Stimulated activated CD8-positive, alpha-beta memory T cell treated with anti-CD3 and anti-CD28 coated beads, Interleukin-15, amount 100 ng/mL, for 1 hour (primary cell): Measurements from ENCODE around the gene WDTC1.
"Not testable (repeated sequence)": the region's sequence is repeated elsewhere in the genome, so short reads cannot be mapped to it uniquely, and the experiment has no call there.

Source experiments
- DNase-seq: peaks from one replicate; pipeline ENCODE4 v3.0.0-alpha.2; 2020; ENCODE audit warnings: low read depth

Gene WDTC1, protein sequence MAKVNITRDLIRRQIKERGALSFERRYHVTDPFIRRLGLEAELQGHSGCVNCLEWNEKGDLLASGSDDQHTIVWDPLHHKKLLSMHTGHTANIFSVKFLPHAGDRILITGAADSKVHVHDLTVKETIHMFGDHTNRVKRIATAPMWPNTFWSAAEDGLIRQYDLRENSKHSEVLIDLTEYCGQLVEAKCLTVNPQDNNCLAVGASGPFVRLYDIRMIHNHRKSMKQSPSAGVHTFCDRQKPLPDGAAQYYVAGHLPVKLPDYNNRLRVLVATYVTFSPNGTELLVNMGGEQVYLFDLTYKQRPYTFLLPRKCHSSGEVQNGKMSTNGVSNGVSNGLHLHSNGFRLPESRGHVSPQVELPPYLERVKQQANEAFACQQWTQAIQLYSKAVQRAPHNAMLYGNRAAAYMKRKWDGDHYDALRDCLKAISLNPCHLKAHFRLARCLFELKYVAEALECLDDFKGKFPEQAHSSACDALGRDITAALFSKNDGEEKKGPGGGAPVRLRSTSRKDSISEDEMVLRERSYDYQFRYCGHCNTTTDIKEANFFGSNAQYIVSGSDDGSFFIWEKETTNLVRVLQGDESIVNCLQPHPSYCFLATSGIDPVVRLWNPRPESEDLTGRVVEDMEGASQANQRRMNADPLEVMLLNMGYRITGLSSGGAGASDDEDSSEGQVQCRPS

DNA sequence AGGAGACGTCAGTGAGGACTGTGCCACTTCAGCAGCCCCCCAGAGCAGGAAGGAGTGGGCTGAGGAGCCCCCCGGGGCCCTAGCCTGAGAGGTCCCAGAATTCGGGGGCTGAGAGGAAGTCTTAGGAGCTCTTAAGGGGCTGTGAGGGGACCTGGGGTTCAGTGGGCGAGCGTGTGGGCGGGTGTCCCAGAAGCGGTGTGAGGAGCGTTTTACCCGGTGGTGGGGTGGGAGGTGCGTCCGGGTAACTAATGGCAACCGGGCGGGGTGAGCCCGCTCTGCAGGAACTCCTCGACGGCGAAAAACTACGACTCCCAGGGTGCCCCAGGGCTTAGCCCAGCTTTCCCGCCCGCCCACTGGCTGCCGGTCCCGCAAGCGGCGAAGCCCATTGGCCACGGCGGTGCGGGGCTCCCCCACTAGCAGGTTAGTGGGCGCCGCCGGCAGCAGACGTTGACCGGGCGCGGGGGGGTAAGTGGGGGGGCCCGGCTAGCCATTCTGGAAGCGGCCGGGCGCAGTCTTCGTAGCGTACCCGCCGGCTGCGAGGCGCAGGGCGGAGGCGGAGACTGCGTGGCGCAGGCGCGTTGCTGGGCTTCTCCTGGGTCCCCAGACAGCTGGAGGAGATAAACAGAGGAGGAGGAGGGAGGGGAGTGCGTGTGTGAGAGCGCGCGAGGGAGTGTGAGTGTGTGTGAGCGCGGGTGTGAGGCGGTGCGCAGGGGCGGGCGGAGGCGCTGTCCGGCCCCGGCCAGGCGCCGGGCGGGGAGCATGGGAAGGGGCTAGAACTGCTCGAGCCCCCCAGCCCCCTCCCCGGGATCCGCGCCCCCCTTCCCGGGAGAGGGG lies at the start of gene WDTC1:
Gene WDTC1 (plus strand): TSS at position 584 of the 834 bp plus-strand sequence. CDS start 26,423 bp downstream, outside the sequence.
- peak; percentile 96 for DNase-seq

DNA sequence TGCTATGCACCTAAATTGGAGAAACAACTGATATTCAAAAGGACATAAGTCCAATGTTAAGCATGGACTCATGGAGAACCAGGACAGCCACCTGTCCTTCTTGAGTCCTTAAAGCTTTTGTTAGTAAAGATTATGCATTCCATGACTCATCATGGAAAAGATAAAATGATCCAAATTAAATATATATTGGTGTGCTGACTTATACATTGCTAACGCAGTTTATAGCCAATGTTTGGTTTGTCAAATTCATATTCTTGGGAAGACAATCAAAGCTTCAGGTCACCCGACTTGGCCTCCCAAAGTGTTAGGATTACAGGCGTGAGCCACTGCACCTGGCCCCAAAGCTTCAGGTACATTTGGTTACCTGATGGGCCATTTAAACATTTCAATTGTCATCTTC lies 49.8 kb upstream of the WDTC1 start:
- DNase-seq, result not testable (repeated sequence)

DNA sequence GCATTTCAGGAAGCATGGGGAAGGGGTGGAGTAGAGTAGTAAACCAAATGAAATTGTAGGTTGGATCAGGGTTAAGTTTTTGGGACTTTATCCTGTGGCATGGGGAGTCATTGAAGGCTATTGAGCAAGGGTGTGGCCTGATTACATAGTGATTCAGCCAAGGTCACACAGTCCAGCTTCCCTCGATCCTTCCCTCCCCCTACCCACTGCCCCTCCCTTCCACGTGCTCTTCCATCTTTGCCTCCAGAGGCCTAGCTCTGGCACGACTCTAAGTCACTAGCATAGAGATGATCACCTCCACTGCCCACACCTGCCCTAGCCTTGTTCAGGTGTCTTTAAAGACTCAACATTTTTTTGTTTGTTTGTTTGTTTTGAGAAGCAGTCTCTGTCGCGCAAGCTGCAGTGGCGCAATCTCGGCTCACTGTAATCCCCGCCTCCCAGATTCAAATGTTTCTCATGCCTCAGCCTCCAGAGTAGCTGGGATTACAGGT lies 42.3 kb upstream of the WDTC1 start:
- DNase-seq, result no peak

DNA sequence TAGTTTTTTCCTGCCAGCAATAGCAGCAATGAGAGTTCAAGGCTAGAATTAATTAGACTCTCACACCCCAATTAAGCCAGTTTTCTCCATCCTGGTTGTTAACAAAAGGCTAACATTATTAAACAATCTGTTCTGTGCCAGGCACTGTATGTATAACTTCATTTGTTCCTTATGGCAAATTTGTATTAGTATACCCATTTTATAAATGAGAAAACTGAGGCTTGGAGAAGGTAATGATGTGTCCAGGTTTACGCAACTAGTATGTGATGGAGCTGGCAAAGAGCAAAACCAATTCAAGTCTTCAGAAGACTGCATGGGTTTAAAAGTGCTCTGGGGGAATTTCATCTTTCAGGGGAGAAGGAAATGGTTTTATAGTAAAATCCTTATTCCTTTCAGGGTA lies 41.2 kb upstream of the WDTC1 start:
- DNase-seq, result no peak

DNA sequence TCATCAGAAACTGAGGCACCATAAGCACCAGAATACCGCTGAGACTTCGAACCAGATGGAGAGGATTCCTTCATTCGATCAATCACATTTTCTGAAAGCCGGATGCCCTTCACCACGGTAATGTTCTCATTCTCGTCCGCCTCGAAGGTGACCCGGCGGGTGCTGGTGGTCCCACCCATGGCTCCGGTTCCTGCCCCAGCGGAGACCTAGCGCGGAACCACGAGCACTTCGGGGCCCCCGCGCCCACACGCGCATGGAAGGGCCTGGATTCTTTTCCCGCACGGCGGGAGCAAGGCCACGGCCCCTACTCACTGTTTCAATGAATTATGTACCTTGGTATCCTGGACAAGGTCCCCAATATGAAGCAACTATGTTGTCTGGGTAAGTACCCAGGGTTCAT lies 33.1 kb upstream of the WDTC1 start:
- DNase-seq, result no peak

DNA sequence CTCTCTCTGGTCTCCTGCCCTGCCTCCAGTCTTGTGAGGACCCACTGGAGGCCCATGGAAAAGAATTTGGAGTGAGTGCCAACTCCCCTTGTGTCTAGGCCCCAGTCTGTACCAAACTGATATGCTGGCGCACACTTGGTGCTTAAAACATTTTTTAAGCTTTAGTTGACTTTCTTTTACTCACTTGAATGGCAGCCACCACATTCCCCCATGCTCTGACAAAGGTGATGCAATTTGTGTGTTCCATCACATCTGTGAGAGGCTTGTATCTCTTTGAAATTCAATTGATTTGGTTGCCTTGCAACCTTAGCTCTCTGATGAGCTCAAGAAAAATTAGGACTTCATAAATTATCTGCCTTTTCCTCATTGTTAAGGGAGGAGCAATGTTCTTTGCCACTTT lies 30.5 kb upstream of the WDTC1 start:
- no peak for DNase-seq

DNA sequence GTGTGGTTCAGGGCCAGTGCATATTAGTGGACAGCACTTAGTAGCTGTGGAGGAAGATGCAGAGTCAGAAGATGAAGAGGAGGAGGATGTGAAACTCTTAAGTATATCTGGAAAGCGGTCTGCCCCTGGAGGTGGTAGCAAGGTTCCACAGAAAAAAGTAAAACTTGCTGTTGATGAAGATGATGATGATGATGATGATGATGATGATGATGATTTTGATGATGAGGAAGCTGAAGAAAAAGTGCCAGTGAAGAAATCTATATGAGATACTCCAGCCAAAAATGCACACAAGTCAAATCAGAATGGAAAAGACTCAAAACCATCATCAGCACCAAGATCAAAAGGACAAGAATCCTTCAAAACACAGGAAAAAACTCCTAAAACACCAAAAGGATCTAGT lies 27.2 kb upstream of the WDTC1 start:
- DNase-seq, result not testable (repeated sequence)

DNA sequence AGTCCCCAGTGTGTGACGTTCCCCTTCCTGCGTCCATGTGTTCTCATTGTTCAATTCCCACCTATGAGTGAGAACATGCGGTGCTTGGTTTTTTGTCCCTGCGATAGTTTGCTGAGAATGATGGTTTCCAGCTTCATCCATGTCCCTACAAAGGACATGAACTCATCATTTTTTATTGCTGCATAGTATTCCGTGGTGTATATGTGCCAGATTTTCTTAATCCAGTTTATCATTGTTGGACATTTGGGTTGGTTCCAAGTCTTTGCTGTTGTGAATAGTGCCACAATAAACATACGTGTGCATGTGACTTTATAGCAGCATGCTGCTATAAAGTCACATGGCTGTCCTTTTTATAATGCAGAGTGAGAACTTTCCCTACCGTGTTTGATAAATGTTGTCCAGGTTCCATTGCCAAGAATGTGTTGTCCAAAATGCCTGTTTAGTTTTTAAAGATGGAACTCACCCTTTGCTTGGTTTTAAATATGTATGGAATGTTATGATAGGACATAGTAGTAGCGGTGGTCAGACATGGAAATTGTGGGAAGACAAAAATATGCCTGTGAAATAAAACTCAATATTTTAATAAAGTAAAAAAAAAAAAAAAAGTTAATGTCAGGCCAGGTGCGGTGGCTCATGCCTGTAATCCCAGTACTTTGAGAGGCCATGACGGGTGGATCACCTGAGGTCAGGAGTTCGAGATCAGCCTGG lies 26.1 kb upstream of the WDTC1 start:
- DNase-seq, result not testable (repeated sequence)

DNA sequence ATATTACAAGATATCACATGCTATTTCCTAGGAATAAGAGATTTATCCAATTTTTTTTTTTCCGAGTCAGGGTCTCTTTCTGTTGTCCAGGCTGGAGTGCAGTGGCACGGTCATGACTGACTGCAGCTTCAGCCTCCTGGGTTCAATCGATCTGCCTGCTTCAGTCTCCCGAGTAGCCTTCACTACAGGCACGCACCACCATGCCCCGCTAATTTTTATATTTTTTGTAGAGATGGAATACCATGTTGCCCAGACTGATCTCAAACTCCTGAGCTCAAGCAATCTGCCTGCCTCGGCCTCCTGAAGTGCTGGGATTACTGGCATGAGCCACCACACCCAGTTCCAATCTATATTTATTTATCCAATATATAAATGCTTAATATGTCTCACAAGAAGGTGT lies 18.0 kb upstream of the WDTC1 start:
- DNase-seq, result no peak

DNA sequence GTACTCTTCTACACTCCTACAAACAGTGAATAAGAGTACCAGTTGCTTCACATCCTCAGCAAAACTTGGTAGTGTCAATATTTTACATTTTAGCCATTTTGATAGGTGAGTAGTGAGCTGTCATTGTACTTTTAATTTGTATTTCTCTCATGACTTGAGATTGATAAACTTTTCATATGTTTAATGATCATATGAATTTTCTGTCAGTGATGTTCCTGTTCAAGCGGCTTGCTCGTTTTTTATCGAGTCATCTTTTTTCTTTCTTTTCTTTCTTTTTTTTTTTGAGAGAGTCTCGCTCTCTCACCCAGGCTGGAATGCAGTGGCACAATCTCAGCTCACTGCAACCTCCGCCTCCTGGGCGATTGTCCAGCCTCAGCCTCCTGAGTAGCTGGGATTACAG lies 17.0 kb upstream of the WDTC1 start:
- DNase-seq, result no peak

DNA sequence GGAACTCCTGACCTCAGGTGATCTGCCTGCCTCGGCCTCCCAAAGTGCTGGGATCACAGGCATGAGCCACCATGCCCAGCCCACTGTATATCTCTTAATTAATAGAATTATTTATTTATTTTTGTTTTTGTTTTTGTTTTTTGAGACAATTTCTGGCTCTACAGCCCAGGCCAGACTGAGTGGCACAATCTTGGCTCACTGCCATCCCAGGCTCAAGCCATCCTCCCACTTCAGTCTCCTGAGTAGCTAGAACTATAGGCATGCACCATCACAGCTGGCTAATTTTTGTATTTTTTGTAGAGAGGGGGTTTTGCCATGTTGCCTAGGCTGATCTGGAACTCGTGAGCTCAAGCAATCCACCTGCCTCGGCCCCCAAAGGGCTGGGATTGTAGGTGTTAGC lies 15.7 kb upstream of the WDTC1 start:
- DNase-seq, result no peak

DNA sequence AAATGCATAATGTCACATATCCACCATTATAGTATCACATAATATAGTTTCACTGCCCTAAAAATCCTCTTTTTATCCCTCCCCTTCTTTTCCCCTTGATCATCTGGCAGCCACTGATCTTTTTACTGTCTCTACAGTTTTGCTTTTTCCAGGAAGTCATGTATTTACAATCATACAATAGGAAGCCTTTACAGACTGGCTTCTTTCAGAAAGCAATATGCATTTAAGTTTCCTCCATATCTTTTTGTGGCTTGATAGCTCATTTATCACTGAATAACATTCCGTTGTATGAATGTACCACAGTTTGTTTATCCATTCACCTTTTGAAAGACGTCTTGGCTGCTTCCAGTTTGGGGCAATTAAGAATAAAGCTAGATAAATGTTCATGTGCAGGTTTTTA lies 14.3 kb upstream of the WDTC1 start:
- DNase-seq, result no peak

DNA sequence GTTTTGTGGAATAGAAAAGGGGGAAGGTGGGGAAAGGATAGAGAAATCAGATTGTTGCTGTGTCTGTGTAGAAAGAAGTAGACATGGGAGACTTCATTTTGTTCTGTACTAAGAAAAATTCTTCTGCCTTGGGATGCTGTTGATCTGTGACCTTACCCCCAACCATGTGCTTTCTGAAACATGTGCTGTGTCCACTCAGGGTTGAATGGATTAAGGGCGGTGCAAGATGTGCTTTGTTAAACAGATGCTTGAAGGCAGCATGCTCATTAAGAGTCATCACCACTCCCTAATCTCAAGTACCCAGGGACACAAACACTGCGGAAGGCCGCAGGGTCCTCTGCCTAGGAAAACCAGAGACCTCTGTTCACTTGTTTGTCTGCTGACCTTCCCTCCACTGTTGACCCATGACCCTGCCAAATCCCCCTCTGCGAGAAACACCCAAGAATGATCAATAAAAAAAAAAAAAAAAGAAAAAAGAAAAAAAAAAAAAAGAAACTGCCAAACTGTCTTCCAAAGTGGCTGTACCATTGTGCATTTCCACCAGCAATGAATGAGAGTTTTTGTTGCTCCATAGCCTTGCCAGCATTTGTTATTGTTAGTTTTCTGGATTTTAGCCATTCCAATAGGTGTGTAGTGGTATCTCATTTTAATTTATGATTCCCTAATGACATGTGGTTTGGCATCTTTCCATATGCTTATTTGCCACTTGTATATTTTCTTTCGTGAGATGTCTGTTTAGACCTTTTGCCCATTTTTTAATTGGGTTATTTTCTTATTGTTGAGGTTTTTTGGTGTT lies 13.5 kb upstream of the WDTC1 start:
- DNase-seq, result not testable (repeated sequence)

DNA sequence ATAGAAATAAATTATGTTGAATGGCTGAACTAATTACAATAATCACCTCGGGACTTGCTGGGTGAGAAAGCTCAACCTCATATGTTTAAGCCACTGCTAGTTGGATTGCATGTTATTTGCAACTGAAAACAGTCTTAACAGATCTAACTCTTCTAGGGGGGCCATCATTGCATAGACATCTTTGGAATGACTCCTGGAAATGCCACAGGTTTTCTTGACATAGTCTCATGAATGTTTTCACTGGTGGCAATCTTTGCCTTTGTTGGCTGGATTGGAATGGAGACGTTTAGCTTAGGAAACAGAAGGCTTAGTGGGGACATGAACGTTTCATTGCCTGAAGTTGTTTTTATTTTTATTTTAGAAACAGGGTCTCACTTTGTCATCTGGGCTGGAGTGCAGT lies 8.8 kb upstream of the WDTC1 start:
- DNase-seq, result no peak

DNA sequence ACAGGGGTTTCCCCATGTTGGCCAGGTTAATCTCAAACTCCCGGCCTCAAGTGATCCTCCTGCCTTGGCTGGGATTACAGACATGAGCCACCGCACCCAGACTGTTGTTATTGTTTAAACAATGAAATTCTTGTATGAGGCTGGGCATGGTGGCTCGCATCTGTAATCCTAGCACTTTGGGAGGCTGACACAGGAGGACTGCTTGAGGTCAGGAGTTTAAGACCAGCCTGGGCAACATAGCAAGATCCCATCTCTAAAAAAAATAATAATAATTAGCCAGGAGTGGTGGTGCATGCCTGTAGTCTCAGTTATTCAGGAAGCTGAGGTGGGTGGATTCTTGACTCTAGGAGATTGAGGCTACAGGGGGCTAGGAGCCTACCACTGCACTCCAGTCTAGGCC lies 6.7 kb upstream of the WDTC1 start:
- no peak for DNase-seq

DNA sequence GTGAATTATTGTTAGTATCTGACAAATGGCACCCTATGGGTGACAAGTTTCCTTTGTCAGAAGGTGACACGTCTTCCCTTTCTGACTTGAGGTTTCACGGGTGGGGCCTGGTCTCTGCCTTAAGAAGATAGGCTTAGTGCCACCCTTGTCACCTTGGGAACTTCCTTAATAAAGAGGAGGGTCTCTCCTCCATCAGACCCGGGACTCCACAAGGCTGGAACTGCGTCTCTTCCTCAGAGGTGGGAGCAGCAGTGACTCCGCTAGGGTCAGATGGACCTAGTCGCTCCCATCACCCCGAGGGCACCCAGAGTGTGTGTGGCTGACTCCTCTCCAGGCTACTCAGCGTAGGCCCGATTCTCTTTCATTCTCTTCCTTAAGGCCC lies 774 bp upstream of the WDTC1 start:
- DNase-seq, result no peak

DNA sequence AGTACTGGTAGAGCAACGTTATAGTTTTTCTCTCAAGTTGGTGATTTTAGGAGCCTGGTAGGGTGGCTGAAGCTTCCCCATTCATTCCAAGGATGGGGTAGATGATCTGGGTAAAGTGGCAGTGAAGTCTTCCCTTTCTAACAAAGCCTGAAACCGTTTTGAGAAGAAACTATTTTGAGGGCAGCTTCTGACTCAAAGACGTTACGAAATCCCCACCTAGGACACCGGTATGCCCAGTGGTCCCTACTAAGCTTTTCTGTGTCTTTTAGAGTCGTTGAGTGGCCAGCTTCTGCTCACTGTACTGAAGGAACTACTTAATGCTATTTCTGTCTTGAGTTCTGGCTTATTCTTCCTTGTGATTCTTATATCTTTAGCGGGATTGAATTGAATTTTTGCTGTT lies 1.4 kb downstream of the WDTC1 start:
- DNase-seq, result no peak

DNA sequence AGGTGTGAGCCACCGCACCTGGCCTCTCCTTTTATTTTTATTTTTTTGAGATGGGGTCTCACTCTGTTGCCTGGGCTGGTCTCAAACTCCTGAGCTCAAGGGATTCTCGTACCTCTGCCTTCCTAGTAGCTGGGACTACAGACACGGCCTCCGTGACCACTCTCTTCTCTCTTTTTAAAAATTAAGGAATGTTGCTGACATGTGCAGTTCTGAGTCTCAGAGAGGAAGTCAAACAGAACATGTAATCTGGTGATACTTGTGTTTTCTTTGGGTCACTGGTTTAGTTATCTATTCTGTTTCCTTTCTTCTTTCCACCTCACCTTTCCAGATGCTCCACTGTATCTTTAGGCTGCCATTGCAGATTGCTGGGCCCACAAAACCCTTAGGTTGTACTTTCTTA lies 2.7 kb downstream of the WDTC1 start:
- DNase-seq, result no peak

DNA sequence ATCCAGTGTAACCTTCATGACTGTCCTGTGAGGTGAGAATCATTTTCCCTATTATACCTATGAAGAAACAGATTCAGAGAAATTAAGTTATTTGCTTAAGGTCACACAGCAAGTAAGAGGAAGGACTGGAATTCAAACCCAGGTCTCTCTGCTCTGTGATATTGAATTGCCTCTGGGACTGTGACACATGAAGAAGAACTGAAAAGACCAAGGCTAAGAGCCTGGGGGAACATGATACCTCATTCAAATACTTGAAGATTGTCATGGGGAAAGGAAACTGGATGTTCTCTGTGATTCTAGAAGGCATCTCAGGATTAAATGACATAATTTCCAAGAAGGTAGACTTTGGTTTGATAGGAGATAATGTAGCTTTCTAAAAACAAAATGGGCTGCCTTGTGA lies 3.6 kb downstream of the WDTC1 start:
- DNase-seq, result no peak

DNA sequence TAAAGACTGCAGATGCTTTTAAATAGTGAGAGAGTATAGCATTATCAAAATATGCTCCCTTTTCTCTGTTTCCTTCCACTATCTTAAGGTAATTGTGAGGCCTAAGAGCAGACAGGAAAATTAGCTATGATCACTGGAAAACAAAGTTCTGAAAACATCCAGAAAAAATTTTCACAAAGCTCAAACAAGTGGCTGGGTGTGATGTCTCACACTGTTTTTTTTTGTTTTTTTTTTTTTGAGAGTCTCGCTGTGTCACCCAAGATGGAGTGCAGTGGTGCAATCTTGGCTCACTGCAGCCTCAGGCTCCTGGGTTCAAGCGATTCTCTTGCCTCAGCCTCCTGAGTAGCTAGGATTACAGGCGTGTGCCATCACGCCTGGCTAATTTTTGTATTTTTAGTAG lies 7.2 kb downstream of the WDTC1 start:
- no peak for DNase-seq

DNA sequence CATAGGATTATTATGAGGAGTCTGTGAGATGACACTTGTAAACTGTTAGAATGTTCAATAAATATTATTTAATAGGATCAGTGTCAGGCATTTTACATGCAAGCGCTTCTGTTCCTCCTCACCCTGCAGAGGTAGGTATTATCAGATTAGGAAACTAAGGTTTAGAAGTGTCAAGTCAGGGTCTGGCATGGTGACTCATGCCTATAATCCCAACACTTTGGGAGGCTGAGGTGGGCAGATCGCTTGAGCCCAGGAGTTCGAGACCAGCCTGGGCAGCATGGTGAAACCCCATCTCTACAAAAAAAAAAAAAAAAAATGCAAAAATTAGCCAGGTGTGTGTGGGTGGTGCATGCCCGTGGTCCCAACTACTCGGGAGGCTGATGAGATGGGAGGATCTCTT lies 9.2 kb downstream of the WDTC1 start:
- DNase-seq, result not testable (repeated sequence)
